ENCODE results near the gene NMT2. TPM values are rescaled to one million over a fixed set of nuclear protein-coding genes. Genes with fewer than 3 reads are reported as not detected.

Gene NMT2
- total RNA-seq, 1 donor from 2014 or later: 9.7 TPM

DNA sequence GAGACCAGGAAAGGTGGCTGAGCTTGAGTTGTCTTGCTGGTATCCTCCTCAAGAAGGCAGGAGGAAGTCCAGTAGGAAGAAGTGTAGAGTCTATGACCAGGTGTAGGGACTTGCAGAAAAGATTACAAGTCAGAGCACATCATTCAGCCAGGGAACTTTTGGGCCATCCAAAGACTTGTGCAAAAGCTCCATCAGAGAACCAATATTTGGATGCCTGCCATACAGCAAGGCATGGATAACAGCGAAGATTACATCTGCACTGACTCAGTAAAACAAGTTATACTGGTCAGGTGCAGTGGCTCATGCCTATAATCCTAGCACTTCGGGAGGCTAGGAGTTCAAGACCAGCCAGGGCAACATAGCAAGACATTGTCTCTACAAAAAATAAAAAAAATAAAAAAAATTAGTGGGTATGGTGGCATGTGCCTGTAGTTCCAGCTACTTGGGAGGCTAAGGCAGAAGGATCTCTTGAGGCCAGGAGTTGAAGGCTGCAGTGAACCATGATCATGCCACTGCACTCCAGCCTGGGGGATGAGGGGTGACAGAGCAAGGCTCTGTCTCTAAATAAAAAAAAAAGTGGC lies 13.2 kb upstream of the NMT2 start:
- no peak for DNase-seq (ENCODE audit: low spot score)

DNA sequence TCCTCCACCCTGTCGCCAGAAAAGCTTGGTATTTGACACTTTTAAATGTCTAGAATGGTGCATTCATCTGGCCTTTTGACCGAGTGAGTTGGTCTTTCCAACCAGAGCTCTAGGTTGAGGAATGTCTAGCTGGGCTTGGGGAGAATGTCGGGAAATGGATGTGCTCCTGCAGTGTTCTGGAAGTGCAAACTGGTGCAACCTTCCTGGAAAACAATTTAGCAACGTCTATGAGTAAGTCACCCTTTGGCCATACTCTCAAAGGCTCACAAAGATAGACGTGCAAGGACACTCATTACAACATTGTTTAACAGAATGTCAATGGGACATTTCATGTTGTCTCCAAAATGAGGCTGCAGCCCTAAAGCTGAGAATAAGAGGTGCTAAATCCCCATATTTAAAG lies 12.2 kb upstream of the NMT2 start:
- no peak for DNase-seq (ENCODE audit: low spot score)

DNA sequence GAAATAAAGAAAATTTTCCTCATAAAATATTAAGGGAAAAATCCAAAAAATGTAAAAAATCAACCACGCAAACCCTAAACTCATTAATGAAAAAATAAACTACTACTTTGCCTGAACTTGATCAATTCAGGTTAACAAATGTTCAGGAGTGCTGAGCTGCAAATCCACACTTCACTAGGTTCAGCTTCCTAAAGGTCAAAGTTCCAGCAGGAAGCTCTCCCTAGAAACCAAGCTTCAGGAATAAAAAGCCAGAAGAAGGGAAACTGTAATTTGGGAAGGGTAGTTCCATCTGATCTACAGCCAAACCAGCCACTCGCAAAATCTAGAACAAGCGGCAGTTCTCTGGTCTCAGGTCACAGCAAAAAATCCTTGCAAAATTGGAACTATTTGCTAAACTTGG lies 7.8 kb upstream of the NMT2 start:
- DNase-seq (ENCODE audit: low spot score): no peak

DNA sequence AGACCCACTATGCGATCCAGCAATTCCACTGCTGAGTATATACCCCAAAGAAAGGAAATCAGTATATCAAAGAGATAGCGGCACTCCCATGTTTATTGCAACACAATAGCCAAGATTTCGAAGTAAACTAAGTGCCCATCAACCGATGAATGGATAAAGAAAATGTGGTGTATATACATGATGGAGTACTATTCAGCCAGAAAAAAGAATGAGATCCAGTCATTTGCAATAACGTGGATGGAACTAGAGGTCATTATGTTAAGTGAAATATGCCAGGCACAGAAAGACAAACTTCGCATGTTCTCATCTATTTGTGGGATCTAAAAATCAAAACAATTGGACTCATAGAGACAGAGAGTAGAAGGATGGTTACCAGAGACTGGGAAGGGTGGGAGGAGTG lies 7.1 kb upstream of the NMT2 start:
- no peak for DNase-seq (ENCODE audit: low spot score)

DNA sequence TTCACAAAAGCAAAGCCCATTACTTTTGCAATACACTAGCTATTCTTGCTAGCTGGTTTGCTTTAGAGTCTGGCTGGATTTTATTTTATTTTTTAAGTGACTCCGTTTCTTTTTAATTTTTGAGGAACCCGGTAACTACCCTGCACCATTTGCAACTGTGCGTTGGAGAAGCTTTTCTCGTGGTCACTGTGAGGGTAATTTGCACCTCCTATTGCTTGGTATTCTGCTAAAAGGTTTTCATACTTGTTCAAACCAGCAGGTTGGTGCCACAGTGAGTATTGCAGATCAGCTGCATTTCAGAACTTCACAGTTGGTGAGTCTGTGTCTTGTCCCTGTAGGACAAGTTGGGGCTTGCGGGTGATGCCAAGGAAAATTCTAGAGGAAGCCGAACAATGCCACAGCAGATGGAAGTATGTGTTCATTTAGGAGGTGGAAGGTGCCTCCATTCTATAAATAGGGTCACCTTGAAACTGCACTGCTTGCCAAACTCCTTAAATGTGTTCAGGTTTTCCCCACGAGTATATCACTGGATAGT lies 3.9 kb upstream of the NMT2 start:
- DNase-seq (ENCODE audit: low spot score): no peak

DNA sequence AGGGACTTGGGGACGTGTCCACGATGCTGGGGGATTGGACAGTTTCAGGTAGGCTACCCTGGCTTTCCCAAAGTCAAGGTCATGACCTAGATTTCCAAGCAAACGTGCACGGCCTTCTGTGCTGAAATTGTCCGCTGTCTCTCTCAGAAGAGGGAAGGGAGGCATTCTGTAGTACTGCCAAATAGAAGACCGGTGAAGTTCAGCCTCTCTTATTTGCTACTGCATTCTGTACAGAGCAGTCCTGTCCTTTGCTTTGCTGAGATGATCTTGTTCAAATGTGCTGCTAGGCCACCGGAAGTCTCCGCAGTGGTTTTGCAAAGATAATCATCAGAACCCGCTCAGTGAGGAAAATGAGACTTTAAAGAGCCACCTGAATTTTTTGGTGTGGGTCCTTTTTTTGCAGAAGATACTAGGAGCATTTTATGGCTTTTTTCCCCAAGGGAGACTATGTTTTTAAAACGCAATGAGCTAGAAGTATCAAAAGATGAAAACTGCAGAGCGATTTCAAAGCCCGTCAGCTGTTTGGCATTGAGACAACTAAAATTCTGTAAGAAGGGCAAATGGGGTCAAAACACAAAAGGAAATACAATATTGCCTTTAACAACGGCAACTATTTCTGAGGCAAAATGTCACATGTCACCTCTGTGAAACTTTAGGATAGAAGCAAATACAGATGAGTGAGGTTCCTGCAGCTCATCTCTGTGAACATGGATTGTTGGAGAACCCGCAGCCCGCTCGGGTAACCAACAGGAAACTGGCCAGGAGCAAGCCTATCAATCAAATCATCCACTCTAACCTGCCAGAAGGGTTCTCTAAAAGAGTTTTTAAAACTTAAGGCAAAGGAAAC lies 1.3 kb upstream of the NMT2 start:
- DNase-seq (ENCODE audit: low spot score): peak; percentile 46

DNA sequence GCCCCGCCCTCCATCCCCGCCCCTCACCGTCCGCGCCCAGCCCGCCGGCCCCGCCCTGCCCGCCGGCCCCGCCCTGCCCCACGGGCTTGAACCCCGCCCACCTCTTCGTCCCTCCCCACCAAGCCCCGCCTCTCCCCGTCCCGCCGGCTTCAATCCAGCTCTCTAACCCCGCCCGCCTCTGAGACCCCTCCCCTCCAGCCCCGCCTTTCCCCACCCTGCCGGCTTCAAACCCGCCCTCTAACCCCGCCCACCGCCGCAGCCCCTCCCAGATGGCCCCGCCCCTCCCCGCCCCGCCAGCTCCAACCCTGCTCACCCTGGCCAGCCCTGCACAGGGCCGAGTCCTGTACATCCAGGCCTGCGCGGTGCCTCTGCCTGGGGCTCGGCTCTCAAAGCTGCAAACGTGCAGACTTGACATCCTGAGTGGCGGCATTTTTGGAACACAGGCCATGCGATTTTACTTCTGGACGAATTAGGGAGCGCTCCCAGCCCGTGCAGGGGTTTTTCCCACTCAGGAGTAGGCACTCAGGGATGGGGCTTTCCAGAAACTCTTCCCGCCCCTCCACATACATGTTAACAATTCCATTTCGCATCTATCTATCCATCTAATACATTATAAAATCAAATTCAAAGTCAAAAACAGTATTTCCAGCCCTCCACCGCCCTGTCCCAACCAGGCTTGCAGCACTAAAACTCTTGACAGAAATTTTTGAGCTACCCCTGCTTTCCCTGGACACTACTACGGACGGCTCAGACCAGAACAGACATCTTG lies 477 bp upstream of the NMT2 start:
- DNase-seq (ENCODE audit: low spot score): peak; percentile 99

DNA sequence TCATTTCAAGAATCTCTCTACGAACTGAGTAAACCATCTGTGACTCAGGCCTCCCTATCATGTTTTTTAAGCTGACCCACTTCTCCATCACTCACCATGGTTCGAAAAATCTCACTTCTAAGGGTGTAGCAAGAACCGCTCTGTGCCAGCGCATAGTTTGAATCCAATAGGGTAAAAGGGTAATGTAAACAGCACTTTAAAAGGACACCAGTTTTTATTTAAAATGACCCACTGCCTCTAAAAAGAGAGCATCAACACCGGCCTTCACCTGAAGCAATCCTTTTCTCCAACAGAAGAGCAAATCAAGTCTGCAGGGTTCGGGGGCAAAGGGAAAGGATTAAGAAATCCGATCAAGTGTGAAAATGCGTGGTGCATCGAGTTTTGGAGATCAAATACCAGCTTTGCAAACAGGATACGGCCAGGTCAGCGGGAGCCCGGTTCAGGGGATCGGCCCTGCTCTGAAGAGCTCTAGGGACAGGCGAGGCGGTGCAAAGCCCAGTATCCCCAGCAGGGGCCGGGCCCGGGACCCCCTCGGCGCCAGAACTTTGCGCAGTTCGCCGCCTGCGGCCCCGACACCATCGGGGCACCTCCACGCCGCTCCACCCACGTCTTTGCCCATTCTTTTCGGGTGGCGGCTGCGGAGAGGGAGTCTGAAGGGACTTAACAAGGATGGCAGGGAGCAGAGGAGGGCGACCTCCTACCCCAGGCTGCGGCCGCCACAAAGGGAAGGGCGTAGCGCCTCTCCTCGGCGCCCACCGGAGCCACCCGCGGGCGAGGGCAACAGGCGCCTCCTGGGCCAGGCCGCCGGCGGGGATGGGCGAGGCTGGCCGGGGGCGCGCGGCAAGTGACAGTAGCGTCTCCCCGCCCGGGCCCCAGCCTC lies 842 bp downstream of the NMT2 start:
- peak; percentile 62 for DNase-seq (ENCODE audit: low spot score)

DNA sequence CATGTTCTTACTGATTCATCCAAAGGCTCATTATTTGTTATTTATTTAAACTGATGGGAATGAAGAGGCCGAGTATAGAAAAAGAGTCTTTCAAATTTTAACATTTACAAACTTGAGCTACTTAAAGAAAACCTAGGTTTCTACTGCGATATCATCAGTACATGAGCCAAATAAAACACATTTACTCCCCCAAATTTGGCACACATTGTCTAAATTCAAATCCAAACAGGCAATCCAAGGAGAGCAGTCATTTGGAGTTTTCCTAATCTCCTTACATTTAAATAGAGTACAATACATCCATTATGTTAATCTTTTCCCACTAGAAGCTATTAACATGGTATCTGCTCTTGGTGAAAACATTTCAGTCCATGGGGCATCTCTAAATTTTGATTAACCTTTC lies 2.2 kb downstream of the NMT2 start:
- no peak for DNase-seq (ENCODE audit: low spot score)

DNA sequence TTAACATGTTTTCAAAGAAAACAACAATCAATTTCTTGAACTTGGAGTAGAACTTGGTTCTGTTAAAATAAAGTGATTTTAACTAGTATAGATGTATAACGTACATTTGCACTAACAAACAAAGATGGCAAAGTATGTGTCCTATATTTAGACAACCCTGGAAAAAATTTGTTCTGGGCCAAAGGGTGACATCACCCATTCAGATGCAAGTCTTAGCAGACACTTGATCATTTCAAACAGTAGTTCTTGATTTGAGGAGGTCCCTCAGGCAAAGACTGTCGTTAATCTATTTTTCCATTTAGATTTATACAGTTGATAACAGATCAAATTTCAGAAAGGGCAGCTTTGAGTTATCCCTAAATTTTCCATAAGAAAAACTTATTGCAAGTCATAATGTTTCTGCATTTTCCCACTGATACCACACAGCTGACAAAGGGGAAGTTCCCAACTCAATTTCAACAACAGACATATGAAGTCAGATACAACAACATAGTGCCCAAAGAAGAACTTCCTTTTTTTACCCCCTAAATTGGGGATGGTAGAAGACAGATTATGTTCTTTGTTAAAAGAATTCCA lies 5.2 kb downstream of the NMT2 start:
- DNase-seq (ENCODE audit: low spot score): no peak

DNA sequence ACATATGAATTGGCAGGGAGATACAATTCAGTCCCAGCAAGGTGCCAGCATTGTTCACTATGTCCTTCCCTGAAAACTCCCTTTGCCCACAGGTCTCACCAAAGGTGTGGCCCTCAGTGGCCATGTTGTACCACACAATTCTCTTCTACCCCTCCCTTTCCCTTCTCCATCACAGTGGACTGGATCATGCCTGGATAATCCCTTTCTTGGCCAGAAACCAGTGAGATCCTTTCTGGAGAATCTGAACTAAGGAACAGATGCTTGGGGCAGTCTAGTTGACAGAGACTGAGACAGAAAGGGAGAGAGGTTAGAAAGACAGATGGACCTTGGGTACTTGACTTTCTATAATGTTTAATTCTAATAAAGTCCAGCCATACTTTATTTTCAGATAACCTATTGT lies 9.5 kb downstream of the NMT2 start:
- DNase-seq (ENCODE audit: low spot score): no peak

DNA sequence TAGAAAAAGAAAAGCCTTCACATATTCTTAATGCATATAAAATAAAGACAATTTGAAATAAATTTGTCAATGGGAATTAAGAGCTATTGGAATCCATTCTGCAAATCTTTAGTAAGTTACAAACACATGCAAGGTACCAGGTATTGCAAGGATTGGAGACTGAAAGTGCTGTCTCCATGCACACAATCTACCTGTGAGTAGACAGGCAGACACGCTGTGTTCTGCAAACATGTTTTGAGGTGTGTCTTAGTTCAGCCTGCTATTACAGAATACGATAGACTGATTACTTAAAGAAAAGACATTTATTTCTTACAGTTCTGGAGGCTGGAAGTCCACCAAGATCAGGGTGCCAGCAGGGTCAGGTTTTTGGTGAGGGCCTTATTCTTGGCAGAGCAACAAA lies 10.0 kb downstream of the NMT2 start:
- no peak for DNase-seq (ENCODE audit: low spot score)

DNA sequence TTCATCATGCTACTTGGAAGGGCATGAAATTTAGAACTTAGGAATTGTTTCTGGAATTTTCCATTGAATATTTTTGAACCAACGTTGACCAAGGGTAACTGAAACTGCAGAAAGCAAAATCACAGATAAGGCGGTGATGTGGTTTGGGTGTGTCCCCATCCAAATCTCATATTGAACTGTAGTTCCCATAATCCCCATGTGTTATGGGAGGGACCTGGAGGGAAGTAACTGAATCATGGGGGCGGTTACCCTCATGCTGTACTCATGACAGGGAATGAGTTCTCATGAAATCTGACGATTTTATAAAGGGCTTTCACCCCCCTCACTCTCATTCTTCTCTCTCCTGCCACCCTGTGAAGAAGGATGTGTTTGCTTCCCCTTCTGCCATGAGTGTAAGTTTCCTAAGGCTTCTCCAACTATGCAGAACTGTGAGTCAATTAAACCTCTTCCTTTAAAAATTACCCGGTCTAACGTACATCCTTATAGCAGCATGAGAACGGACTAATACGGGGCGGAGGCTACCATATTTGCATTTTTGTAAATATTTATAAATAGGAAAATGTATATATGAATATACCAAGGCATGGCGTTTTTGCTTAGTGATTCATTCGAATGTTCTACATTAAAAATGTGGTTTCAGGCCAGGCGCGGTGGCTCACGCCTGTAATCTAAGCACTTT lies 12.4 kb downstream of the NMT2 start:
- no peak for DNase-seq (ENCODE audit: low spot score)

DNA sequence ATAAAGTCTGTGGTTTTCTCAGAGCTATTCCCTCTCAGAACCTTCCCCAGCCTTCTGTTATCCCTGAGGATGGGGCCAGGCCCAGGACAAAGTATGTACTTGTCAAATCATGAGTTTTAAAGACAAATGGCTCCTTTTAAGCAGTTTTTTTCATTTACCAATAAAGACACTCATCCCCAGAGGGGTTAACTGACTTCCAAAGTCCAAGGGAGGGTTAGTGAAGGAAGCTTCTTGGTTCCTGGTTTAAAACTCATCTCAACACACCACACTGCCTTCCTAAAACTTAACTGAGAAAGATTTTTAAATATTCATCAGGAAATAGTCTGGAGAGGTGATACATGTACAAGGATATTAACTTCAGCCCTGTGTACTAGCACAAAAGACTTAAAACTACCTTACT lies 15.9 kb downstream of the NMT2 start:
- no peak for DNase-seq (ENCODE audit: low spot score)

DNA sequence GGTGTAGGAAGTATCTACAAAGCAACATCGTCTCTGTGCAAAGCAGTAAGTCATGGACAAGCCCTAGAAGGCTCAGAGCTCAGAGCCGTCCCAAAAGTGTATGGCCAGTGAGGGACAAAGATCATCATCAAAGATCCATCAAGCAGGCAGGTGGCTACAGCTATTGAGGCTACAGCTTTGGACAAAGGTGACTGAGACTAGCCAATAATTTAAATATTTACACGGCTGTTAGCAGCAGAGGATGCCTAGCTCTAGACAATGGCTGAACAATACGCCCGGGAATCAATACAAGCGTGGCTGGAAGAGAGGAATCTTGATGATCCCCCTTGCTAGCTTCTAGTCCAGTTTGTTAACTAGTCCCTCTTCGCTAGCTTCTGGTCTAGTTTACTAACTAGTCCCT lies 17.9 kb downstream of the NMT2 start:
- no peak for DNase-seq (ENCODE audit: low spot score)

DNA sequence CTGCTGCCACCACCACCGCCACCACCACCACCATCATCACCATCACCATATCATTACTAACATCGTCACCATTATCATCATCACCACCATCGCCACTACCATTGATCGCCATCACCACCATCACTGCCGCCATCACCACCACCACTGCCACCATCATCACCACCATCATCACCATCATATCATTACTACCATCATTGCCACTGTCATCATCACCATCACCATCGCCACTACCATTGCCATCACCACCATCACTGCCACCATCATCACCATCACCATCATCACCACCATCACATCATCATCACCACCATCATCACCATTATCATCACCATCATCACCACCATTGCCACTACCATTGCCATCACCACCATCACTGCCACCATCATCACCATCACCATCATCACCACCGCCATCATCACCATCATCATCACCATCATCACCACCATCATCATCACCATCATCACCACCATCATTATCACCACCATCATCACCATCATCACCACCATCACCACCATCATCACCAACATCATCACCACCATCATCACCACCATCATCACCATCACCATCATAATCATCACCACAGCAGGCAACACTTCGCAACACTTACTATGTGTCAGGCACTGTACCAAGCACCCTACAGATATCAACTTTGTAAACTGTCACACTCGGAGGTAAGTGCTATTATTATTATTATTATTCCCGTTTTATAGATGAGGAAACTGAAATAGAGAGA lies 19.3 kb downstream of the NMT2 start:
- no peak for DNase-seq (ENCODE audit: low spot score)

DNA sequence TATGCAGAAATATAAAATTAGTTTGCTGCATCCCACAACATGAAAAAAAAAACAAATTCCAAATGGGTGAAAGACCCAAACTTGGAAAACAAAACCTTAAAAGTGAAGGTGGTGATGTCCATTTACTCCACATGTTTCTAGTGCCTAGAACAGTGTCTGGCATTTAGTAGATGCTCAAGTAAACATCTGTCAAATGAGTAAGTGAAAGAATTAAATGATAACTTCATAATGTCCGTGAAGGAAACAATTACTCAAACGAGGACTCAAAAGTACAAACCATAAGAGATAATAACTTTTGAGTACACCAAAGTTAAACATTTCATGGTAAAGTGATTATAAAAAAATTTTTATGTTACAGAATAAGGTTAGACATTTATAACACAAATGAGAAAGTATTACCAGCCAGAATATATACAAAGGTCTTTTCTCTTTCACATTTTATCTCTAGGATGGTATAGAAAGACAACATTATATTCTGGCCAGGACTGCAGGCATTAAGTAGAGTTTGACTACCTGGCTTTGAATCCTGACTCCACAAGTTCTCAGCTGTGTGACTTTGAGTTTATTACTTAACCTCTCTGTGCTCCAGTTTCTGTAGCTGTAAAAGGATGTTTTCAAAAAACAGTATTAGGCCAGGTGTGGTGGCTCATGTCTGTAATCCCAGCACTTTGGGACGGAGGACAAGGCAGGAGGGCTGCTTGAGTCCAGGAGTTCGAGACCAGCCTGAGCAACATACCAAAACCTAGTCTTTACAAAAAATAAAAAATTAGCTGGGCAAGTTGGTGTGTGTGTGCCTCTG lies 20.7 kb downstream of the NMT2 start:
- DNase-seq (ENCODE audit: low spot score): no peak

DNA sequence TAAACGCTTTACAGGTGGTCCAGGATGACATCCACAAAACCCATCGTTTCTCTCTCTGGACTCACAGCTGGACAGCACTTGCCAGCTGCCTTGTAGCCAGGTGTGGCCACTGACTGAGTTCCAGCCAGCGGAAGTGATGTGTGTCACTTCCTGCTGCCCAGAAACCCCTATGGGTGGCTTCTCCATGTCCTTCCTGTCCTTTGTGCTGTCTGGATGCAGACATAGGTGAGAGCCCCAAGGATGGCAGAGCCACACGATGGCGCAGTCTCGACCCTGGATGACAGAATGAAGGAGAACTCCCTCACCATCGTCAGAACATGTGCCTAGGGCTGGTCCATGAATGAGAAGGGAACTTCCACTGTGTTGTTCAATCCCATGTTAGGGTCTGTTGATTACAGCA lies 22.1 kb downstream of the NMT2 start:
- DNase-seq (ENCODE audit: low spot score): no peak

DNA sequence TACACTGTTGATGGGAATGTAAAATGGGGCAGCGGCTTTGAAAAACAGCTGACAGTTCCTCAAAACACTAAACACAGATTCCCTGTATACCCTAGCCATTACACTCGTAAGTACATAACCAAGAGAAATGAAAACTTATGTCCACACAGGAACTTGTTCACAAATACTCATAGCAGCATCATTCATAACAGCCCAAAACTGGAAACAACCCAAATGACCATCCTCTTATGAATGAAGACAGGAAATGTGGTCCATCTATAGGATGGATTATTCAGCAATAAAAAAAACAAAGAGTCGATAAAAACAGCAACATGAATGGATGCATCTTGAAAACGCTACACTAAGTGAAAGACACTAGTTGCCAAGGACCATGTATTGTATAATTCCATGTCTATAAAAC lies 23.7 kb downstream of the NMT2 start:
- no peak for DNase-seq (ENCODE audit: low spot score)

All from ureter (tissue), 1 donor.